ENCODE measurements around the gene TAF10. TPM values are rescaled to one million over a fixed set of nuclear protein-coding genes. Genes with fewer than 3 reads are reported as not detected.

TAF10 gene
- total RNA-seq, 2 experiments from 2014 or later = 133 to 152 TPM

DNA sequence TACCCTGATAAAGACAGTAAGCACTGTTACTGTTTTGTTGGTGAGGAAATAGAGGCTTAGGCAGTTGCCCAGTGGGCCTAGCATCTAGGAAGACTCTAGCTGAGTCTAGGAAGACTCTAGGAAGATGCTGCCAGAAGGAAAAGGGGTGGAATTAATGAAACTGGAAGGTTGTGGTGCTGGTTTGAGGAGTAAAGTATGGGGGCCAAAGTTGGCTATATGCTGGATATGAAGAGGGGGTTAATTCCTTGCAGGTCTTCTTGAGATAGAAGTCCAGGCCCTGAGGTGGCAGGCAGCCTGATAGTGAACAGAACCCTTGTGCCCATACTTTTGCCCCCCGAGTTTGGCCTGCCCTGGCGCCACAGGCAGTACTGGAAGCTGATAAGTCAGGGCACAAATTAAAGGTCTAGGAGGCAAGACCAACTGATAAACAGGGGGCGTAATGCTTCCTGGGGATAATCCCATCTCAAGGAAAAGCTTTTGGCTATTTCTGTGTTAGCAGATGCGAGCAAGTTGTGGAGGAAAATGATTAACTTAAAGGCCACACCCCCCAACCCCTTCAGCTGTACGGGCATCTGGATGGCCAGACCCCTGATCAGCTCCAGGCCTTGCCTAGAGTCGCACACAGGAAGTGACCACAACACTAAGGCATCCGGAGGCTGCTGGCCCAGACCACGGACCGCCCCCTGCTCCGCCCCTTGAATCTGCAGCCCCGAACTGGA lies 5.4 kb downstream of the TAF10 start:
- Mint-ChIP-seq H3K27ac (no peak overlapping the region), H3K9me3 (ENCODE audit: low read depth) (no peaks in the 10 kb centered on the region), H3K36me3 (ENCODE audit: low read depth) (peaks cover 53% of the 10 kb centered on the region), H3K4me3 (no peak overlapping the region), H3K27me3 (no peaks in the 10 kb centered on the region), H3K4me1 (peaks cover 52% of the 10 kb centered on the region)
- CTCF ChIA-PET = interaction anchor here (0.6 to 2.2 kb wide), 6 partner anchors 12 to 148 kb away, joined by 3 to 8 read pairs (median 4); partner anchors contain the start of genes MRPL17 and TPP1
- DNase-seq = peak; percentile 79
- intact Hi-C loops (cut with DNase I, micrococcal nuclease) = loop anchor here (1.0 to 10.0 kb wide), 6 partner anchors 60 to 192 kb away; partner anchors contain the start of genes APBB1 (in 1 of the 2), ARFIP2 (in 1 of the 2) and TIMM10B (in 1 of the 2)
- peak; percentile 27 for ATAC-seq
- POLR2A ChIA-PET = no interaction called here

DNA sequence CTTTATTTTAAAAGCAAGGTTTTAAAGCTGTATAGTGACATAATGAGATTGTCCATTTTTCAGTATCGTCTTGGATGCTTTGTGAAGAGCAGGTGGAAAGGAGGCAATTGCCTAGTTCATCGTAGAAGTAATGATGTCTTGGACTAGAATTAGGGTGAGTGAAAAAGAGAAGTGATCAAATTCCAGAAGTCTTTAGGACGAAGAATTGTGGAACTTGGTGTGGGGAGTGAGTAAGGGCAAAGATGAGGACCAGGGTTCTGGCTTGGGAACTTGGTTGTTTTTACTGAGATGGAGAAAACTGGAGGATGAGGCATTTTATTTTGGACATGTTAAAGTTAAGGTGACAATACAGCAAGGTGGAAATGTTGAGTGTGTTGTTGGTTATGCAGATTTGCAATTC lies 7.2 kb downstream of the TAF10 start:
- intact Hi-C loops (cut with DNase I, micrococcal nuclease) = loop anchor here (2.0 to 10.0 kb wide), 5 partner anchors 74 to 908 kb away; partner anchors contain the start of genes APBB1 (in 1 of the 2) and PPFIBP2 (in 1 of the 2)
- ATAC-seq (no peak), DNase-seq (no peak)
- H3K4me3 Mint-ChIP-seq = no peak overlapping the region
- ChIA-PET CTCF (interaction anchor here (0.8 to 2.2 kb wide), 7 partner anchors 8 to 102 kb away, joined by 3 to 15 read pairs (median 5); partner anchors contain the start of genes MRPL17 and TPP1), POLR2A (interaction anchor here (0.6 to 1.3 kb wide), 3 partner anchors 8 to 124 kb away, joined by 3 to 4 read pairs (median 4); partner anchors contain the start of genes ARFIP2 and TIMM10B)
- H3K36me3 Mint-ChIP-seq (ENCODE audit: low read depth) = peaks cover 40% of the 10 kb centered on the region
- no peak overlapping the region for H3K27ac Mint-ChIP-seq
- H3K9me3 Mint-ChIP-seq (ENCODE audit: low read depth) = no peaks in the 10 kb centered on the region
- peaks cover 40% of the 10 kb centered on the region for H3K4me1 Mint-ChIP-seq
- no peaks in the 10 kb centered on the region for H3K27me3 Mint-ChIP-seq

DNA sequence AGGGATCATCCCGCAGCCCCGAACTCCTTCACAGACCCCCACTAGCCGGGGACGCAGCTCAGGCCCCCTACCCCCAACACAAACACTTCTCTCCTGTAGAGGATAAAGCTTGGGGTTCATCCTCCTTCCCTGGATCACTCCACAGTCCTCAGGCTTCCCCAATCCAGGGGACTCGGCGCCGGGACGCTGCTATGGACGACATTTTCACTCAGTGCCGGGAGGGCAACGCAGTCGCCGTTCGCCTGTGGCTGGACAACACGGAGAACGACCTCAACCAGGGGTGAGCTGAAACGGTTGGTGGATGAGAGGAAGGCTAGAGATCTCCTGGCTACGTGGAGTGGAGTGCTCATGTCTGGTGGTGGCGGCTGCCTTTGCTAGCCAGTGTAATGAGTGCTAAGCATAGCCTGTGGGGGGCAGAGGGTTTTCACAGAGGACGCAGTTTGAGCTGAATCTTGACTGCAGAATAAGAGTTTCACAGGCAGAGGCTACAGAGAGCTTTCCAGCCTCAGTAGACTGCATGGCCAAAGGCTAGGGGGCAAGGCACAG lies 7.9 kb downstream of the TAF10 start:
- ATAC-seq (peak; percentile 53), DNase-seq (peak; percentile 73)
- Mint-ChIP-seq H3K4me3 (no peak overlapping the region), H3K36me3 (ENCODE audit: low read depth) (peaks cover 40% of the 10 kb centered on the region), H3K27ac (no peak overlapping the region), H3K4me1 (peaks cover 39% of the 10 kb centered on the region), H3K9me3 (ENCODE audit: low read depth) (no peaks in the 10 kb centered on the region), H3K27me3 (no peaks in the 10 kb centered on the region)
- ChIA-PET POLR2A (interaction anchor here (0.6 to 1.3 kb wide), 4 partner anchors 8 to 123 kb away, joined by 3 to 4 read pairs (median 4); partner anchors contain the start of genes ARFIP2 and TIMM10B), CTCF (interaction anchor here (0.8 to 2.2 kb wide), 7 partner anchors 9 to 102 kb away, joined by 3 to 15 read pairs (median 5); partner anchors contain the start of genes MRPL17 and TPP1)
- intact Hi-C loops (cut with DNase I, micrococcal nuclease) = loop anchor here (2.0 to 10.0 kb wide), 4 partner anchors 73 to 908 kb away; partner anchors contain the start of genes APBB1 (in 1 of the 2) and PPFIBP2 (in 1 of the 2)

DNA sequence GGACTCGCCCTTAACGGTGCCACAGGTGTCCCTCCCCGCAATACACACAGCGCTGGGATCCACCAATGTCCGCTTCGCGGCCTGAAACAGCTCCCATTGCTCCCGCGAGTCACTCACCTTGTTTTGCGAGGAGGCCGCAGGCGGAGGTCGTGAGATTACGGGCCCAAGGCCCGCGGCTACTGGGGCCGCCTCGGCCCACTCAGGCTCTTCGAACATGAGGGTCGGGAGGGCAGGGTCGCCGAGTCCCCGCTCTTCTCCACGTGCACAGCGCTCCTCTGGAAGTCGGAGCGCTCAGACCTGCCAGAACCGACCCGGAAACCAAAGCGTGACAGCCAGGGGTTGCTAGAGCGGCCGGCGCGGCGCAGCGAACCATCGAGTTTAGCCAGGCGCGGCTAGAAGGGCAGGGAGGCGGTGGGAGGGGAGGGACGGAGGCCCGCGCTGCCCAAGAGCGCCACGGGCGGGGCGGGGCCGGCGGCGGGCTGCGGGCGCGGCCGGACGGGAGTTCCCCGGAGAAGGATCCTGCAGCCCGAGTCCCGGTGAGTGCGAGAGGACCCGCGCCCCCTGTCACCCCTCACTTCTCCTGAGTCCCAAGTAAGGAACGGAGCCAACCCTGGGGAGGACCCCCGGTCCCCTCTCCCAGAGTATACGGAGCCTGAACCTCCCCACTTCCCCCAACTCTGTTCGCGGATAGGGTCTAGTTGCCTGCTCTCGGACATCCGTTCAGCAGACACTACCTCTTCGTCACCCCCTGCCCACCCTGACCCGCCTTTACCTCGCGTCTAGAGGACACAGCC lies 8.5 kb downstream of the TAF10 start, which contains the start of the genes ILK and RRP8:
TSS of gene ILK (plus strand) at position 488 of the 794 bp plus-strand sequence. CDS start 498 bp downstream, outside the sequence.
TSS of gene RRP8 (minus strand) at position 330 of the 794 bp plus-strand sequence. CDS start at position 216, 114 bp downstream.
- peaks cover 37% of the 10 kb centered on the region for H3K4me1 Mint-ChIP-seq
- DNase-seq = peak; percentile 93
- CTCF ChIA-PET = interaction anchor here (1.0 to 2.2 kb wide), 6 partner anchors 15 to 103 kb away, joined by 3 to 15 read pairs (median 5); partner anchors contain the start of genes MRPL17 and TPP1
- intact Hi-C loops (cut with DNase I, micrococcal nuclease) = loop anchor here (1.0 to 10.0 kb wide), 12 partner anchors 9 to 909 kb away; partner anchors contain the start of genes ARFIP2 (in 2 of the 2), MRPL17 (in 2 of the 2), TAF10 (in 2 of the 2) and TIMM10B (in 2 of the 2)
- H3K4me3 Mint-ChIP-seq = no peak within 1 kb of the TSS
- ATAC-seq = peak; percentile 70
- H3K9me3 Mint-ChIP-seq (ENCODE audit: low read depth) = no peaks in the 10 kb centered on the region
- H3K36me3 Mint-ChIP-seq (ENCODE audit: low read depth) = peaks cover 38% of the 10 kb centered on the region
- no peaks in the 10 kb centered on the region for H3K27me3 Mint-ChIP-seq
- H3K27ac Mint-ChIP-seq = no peak within 1 kb of the TSS
- POLR2A ChIA-PET = interaction anchor here (0.6 to 1.5 kb wide), 6 partner anchors 8 to 77 kb away, joined by 3 to 5 read pairs (median 4); partner anchors contain the start of gene TAF10

DNA sequence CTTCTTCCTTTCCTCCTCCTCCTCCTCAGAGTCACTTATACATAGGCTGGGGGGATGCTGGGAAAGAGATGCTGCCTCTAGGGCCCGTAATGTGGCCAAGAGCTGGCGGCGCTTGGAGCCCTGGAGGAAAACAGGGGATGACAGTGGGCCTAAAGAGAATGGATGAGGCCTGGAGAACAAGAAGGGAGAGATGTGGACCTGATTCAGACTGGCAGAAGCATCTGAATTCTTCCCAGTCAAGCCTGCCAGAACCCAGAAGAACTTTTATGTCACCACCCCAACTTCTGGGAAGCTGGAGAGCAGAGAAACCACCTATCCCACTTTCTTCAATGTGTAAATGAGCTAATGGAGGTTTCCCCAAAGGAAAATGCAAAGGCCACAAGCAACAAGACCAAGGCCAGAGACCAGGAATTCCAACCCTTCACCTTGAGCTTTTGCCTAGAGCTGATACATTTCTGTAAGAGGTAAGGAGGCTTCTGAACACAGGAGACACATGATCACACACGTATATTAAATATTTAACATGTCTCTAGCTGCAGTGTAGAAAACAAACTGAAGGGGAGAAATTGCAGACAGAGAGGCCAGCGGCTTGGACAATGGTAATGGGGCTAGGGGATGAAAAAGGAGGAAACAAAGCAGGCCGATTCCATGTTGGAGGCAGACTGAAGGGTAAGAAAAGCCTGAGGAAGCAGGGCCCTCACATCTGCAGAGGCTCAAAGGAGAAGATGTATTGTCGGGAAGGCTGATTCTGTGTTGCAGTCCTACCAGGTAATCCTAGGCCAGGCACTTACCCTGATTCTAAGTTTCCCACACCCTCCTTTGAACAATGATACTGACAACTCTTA lies 9.7 kb downstream of the TAF10 start:
- ATAC-seq (no peak), DNase-seq (no peak)
- CTCF ChIA-PET = interaction anchor here (0.7 to 1.4 kb wide), 5 partner anchors 10 to 136 kb away, joined by 3 read pairs; partner anchors contain the start of gene MRPL17
- no peaks in the 10 kb centered on the region for H3K9me3 Mint-ChIP-seq (ENCODE audit: low read depth)
- no peak overlapping the region for H3K4me3 Mint-ChIP-seq
- peaks cover 36% of the 10 kb centered on the region for H3K36me3 Mint-ChIP-seq (ENCODE audit: low read depth)
- peak overlapping the region; percentile 40 for H3K27ac Mint-ChIP-seq
- intact Hi-C loops (cut with DNase I, micrococcal nuclease) = loop anchor here (2.0 to 10.0 kb wide), 5 partner anchors 144 to 910 kb away; partner anchors contain the start of genes APBB1 (in 1 of the 2) and PPFIBP2 (in 1 of the 2)
- POLR2A ChIA-PET = interaction anchor here (0.6 to 1.5 kb wide), 3 partner anchors 10 to 65 kb away, joined by 3 to 5 read pairs (median 4); partner anchors contain the start of gene TAF10
- no peaks in the 10 kb centered on the region for H3K27me3 Mint-ChIP-seq
- peaks cover 31% of the 10 kb centered on the region for H3K4me1 Mint-ChIP-seq

DNA sequence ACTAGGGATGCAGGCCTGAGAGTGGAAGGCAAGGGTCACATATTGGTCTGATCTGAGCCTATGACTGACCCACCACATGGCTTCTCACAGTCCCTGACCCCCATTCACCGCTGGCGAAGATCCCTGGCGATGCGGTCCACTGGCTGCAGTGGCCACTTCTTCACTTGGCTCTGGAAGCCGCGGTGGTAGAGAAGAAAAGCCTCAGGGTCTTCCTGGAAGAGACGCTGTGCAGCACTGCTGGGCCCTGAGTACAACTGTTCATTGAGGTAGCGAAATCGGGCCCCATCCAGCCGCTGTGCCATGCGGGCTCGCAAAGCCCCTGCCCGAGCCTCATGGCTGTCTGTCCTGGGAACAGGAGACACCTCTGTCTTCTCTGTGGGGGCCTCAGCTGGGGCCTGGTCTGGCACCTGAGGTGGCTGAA lies 11.0 kb downstream of the TAF10 start:
- POLR2A ChIA-PET = no interaction called here
- no peaks in the 10 kb centered on the region for H3K27me3 Mint-ChIP-seq
- H3K36me3 Mint-ChIP-seq (ENCODE audit: low read depth) = peaks cover 41% of the 10 kb centered on the region
- no peak overlapping the region for H3K4me3 Mint-ChIP-seq
- peaks cover 30% of the 10 kb centered on the region for H3K4me1 Mint-ChIP-seq
- no peak for ATAC-seq
- no peak for DNase-seq
- no peaks in the 10 kb centered on the region for H3K9me3 Mint-ChIP-seq (ENCODE audit: low read depth)
- intact Hi-C loops (cut with DNase I, micrococcal nuclease) = loop anchor here (5.0 to 10.0 kb wide), 3 partner anchors 146 to 911 kb away; partner anchors contain the start of genes APBB1 (in 1 of the 2) and PPFIBP2 (in 1 of the 2)
- CTCF ChIA-PET = no interaction called here
- no peak overlapping the region for H3K27ac Mint-ChIP-seq

DNA sequence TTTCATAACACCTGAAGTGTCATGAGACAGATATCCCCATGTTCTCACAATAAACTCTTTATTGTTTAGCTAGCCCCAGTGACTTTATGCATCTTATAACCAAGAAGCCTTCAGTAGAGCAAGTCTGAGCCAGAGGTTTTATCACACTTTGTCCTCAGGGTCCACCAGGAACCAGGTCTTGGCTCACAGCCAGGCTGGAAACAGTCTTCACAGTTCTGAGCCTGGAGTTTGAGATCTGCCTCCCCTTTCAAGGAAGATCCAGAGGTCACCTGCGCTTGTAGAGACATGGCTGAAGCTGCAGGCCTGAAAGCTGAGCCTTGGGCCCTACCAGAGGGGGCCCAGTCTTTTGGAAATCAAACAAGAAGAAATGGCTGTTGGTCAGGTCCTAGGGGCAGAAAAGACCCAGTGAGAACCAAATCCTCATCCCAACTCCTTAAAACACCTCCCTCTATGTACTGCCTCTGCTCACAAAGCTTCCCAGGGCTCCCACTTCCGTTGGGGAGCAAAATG lies 12.1 kb downstream of the TAF10 start:
- Mint-ChIP-seq H3K9me3 (ENCODE audit: low read depth) (no peaks in the 10 kb centered on the region), H3K27ac (no peak overlapping the region), H3K4me1 (peaks cover 30% of the 10 kb centered on the region), H3K4me3 (no peak overlapping the region), H3K36me3 (ENCODE audit: low read depth) (peaks cover 39% of the 10 kb centered on the region), H3K27me3 (no peaks in the 10 kb centered on the region)
- POLR2A ChIA-PET = interaction anchor here (1.2 kb wide), 1 partner anchor 50 kb away, joined by 3 read pairs; no protein-coding TSS in a partner anchor
- intact Hi-C loops (cut with DNase I, micrococcal nuclease) = loop anchor here (5.0 to 10.0 kb wide), 3 partner anchors 147 to 912 kb away; partner anchors contain the start of genes APBB1 (in 1 of the 2) and PPFIBP2 (in 1 of the 2)
- no peak for DNase-seq
- no peak for ATAC-seq
- CTCF ChIA-PET = interaction anchor here (0.8 to 1.9 kb wide), 4 partner anchors 13 to 83 kb away, joined by 3 to 5 read pairs (median 4); partner anchors contain the start of genes MRPL17 and TPP1

DNA sequence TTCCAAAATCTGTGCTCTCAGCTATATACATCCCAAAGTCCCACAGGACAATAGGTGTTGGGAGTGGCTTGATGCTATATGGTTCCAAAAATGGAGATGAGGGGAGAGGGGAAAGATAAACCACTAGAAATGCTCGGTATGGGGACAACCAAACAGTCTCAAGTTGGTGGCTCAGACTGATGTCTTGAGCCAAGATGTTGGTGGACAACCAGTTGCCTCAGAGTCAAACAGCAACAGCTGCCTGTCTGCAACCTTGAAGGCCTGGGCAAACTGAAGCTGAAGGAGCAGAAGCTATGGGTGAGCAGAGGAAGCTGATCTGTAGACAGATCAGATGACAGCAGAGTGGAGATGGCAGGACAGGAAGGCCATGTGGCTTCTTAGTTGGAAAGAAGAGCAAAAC lies 12.6 kb downstream of the TAF10 start:
- intact Hi-C loops (cut with DNase I, micrococcal nuclease) = no loop called here
- Mint-ChIP-seq H3K27ac (no peak overlapping the region), H3K4me1 (peaks cover 33% of the 10 kb centered on the region), H3K9me3 (ENCODE audit: low read depth) (no peaks in the 10 kb centered on the region), H3K27me3 (no peaks in the 10 kb centered on the region), H3K36me3 (ENCODE audit: low read depth) (peaks cover 39% of the 10 kb centered on the region), H3K4me3 (no peak overlapping the region)
- ChIA-PET CTCF (interaction anchor here (0.8 to 1.9 kb wide), 4 partner anchors 14 to 84 kb away, joined by 3 to 5 read pairs (median 4); partner anchors contain the start of genes MRPL17 and TPP1), POLR2A (interaction anchor here (1.2 kb wide), 1 partner anchor 50 kb away, joined by 3 read pairs; no protein-coding TSS in a partner anchor)
- ATAC-seq = no peak
- no peak for DNase-seq

DNA sequence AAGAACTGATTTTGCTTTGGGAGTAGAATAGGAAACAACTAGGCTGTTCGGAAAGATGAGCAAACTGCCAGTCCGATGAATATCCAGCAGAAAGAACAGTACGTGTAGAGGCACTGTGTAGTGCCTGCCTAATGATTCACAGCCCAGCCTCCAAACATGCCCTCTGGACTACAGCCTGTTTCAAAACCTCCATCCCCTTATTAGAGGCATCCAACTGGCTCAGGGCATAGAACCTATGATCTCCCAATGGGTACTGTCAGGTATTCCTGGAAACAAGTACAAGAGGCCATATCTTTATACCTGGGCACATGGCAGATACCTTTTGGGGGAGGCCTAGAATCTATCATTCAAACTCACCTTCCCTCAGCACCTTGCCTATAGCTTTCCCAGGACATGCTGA lies 13.5 kb downstream of the TAF10 start:
- Mint-ChIP-seq H3K27ac (no peak overlapping the region), H3K4me3 (no peak overlapping the region), H3K9me3 (ENCODE audit: low read depth) (no peaks in the 10 kb centered on the region), H3K36me3 (ENCODE audit: low read depth) (peaks cover 43% of the 10 kb centered on the region), H3K4me1 (peaks cover 40% of the 10 kb centered on the region), H3K27me3 (no peaks in the 10 kb centered on the region)
- DNase-seq (no peak), ATAC-seq (no peak)
- ChIA-PET CTCF (interaction anchor here (0.6 to 1.0 kb wide), 2 partner anchors 69 to 247 kb away, joined by 3 read pairs; partner anchors contain the start of gene OR10A5), POLR2A (no interaction called here)
- intact Hi-C loops (cut with DNase I, micrococcal nuclease) = no loop called here

Measured in activated CD4-positive, alpha-beta T cell treated with anti-CD3 and anti-CD28 coated beads for 36 hours (primary cell).